ENCODE data around the gene NFATC1. TPM values are rescaled to one million over a fixed set of nuclear protein-coding genes. Genes with fewer than 3 reads are reported as not detected.
A peak's percentile ranks its signal among the peaks of the same experiment; 100 is the strongest.

Gene NFATC1
- total and polyA plus RNA-seq, 5 donors from 2014 or later = 13.1 to 64.7 (median 19.8) TPM

DNA sequence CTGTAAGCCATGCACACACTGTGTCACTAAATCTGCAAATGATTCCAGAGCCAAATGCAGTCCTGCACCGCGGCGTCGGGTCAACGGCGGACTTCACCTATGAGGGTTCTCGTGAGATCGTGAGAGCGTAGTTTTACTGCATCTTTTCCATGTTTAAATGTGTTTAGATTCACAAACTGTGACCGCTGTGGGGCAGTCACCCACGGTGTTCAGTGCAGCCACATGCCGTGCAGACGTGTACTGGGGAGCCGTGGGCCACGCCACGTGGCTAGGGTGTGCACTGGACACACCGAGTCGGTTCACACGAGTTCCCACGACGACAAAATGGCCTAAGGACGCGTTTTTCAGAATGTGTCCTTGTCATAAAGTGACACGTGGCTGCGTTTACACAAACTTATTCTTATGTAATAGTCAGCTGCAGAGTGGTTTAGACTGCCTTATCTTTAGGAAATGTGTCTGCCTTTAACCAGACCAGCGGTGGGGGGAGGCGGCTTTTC is 34.1 kb downstream of the NFATC1 start:
- ATAC-seq (ENCODE audit: low read depth in 2 of 2) = no peak

GRCh38 chr18:79432376-79433120 is 36.8 kb downstream of the NFATC1 start:
- Mint-ChIP-seq H3K4me1 (peaks cover 8 to 46% (median 15%) of the 10 kb centered on the region in 4 donors), H3K9me3 (no peaks in the 10 kb centered on the region), H3K4me3 (no peak overlapping the region), H3K36me3 (peaks cover 6% of the 10 kb centered on the region), H3K27ac (no peak overlapping the region), H3K27me3 (no peaks in the 10 kb centered on the region)
- no peak overlapping the region for H3K4me3 ChIP-seq (ENCODE audit: low read depth, low read length)
- H3K27me3 ChIP-seq (ENCODE audit: control insufficient read depth, insufficient read depth, low read length) = no peaks in the 10 kb centered on the region
- DNase-seq (no peak), ATAC-seq (ENCODE audit: low read depth in 2 of 2) (no peak)
- peaks cover 24% of the 10 kb centered on the region for H3K36me3 ChIP-seq (ENCODE audit: control insufficient read depth, insufficient read depth, low read length)
- H3K4me1 ChIP-seq (ENCODE audit: control insufficient read depth, insufficient read depth, low read length, poor library complexity, severe bottlenecking) = peaks cover 16% of the 10 kb centered on the region
- H3K27ac ChIP-seq (ENCODE audit: insufficient read depth, low read length, poor library complexity, severe bottlenecking) = no peak overlapping the region
- no peaks in the 10 kb centered on the region for H3K9me3 ChIP-seq (ENCODE audit: control insufficient read depth in 2 of 2, low read length in 2 of 2)

More for the DNA sequence above, 34.1 kb downstream of the NFATC1 start:
- Histone ChIP-seq H3K9me3 (ENCODE audit: control insufficient read depth in 2 of 2, low read length in 2 of 2) (no peaks in the 10 kb centered on the region), H3K27me3 (ENCODE audit: control insufficient read depth, insufficient read depth, low read length) (no peaks in the 10 kb centered on the region), H3K27ac (ENCODE audit: insufficient read depth, low read length, poor library complexity, severe bottlenecking) (no peak overlapping the region), H3K36me3 (ENCODE audit: control insufficient read depth, insufficient read depth, low read length) (peaks cover 23% of the 10 kb centered on the region), H3K4me1 (ENCODE audit: control insufficient read depth, insufficient read depth, low read length, poor library complexity, severe bottlenecking) (peaks cover 3% of the 10 kb centered on the region), H3K4me3 (ENCODE audit: low read depth, low read length) (no peak overlapping the region)
- H3K27ac Mint-ChIP-seq = peak overlapping the region in 1 of 3 donors; percentile 84
- H3K36me3 Mint-ChIP-seq = peaks cover 11% of the 10 kb centered on the region
- peak overlapping the region in 1 of 4 donors; percentile 6 for H3K4me3 Mint-ChIP-seq
- no peak for DNase-seq
- H3K27me3 Mint-ChIP-seq = no peaks in the 10 kb centered on the region
- peaks cover 8 to 47% (median 13%) of the 10 kb centered on the region in 4 donors for H3K4me1 Mint-ChIP-seq
- H3K9me3 Mint-ChIP-seq = no peaks in the 10 kb centered on the region

DNA sequence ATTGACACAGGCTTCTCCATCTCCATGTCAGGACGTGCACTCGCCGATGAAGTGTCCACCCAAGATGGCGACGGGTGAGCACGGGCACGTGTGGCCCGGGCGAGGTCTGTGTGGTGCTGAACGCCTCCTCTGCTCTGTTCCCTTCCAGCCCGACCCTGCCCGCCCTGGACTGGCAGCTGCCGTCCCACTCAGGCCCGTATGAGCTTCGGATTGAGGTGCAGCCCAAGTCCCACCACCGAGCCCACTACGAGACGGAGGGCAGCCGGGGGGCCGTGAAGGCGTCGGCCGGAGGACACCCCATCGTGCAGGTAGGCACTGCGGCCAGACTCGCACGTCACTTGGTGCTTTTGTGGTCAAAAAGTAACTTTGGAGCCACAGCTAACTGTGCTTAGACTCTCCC is 37.7 kb downstream of the NFATC1 start:
- H3K4me3 Mint-ChIP-seq = no peak overlapping the region
- H3K9me3 ChIP-seq (ENCODE audit: control insufficient read depth in 2 of 2, low read length in 2 of 2) = no peaks in the 10 kb centered on the region
- H3K27me3 ChIP-seq (ENCODE audit: control insufficient read depth, insufficient read depth, low read length) = no peaks in the 10 kb centered on the region
- H3K27ac Mint-ChIP-seq = no peak overlapping the region
- peaks cover 6% of the 10 kb centered on the region for H3K36me3 Mint-ChIP-seq
- H3K27me3 Mint-ChIP-seq = no peaks in the 10 kb centered on the region
- peaks cover 24% of the 10 kb centered on the region for H3K36me3 ChIP-seq (ENCODE audit: control insufficient read depth, insufficient read depth, low read length)
- no peak overlapping the region for H3K4me3 ChIP-seq (ENCODE audit: low read depth, low read length)
- H3K4me1 Mint-ChIP-seq = peaks cover 3 to 49% (median 14%) of the 10 kb centered on the region in 4 donors
- peaks cover 17% of the 10 kb centered on the region for H3K4me1 ChIP-seq (ENCODE audit: control insufficient read depth, insufficient read depth, low read length, poor library complexity, severe bottlenecking)
- ATAC-seq (ENCODE audit: low read depth in 2 of 2) = no peak
- H3K27ac ChIP-seq (ENCODE audit: insufficient read depth, low read length, poor library complexity, severe bottlenecking) = no peak overlapping the region
- H3K9me3 Mint-ChIP-seq = no peaks in the 10 kb centered on the region
- no peak for DNase-seq

GRCh38 chr18:79434607-79435401 is 39.1 kb downstream of the NFATC1 start:
- H3K4me1 Mint-ChIP-seq = peaks cover 0 to 53% (median 14%) of the 10 kb centered on the region in 4 donors

DNA sequence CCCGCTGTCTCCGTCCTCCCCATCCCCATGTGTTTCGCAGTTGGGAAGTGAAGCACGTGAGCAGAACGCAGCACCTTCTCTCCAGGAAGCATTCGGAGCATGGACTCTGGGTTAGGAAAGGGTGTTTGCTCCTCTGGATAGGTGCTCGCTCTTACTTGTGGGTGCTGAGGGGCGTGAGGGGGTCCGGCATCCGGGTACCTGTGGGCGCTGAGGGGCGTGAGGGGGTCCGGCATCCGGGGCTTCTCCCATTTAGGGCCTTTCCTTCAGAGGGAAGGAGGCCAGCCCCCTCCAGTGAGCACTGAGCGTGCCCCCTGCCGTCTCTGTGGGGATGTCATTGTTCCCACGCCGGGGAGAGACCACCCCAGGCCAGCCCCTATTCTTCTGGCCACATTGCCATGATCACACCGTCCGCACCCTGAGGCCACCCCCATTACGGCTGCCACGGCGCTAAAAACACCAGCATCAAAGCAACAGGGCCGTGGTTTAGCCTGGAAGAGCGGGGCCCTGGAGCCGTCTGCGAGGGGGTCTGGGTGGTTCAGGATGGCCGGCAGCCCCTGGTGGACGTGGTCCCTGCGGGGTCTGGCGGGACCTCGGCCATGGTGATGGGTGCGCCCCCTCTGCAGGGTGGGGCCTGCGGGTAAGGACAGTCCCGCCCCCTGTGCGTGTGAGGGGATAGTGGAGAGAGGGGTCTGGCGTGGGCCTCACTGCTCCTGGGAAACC is 41.0 kb downstream of the NFATC1 start:
- H3K9me3 ChIP-seq (ENCODE audit: control insufficient read depth in 2 of 2, low read length in 2 of 2) = no peaks in the 10 kb centered on the region
- H3K36me3 Mint-ChIP-seq = peaks cover 11% of the 10 kb centered on the region
- no peaks in the 10 kb centered on the region for H3K27me3 Mint-ChIP-seq
- H3K4me1 Mint-ChIP-seq = peaks cover 0 to 51% (median 13%) of the 10 kb centered on the region in 4 donors
- DNase-seq (no peak), ATAC-seq (ENCODE audit: low read depth in 2 of 2) (no peak)
- H3K27ac ChIP-seq (ENCODE audit: insufficient read depth, low read length, poor library complexity, severe bottlenecking) = no peak overlapping the region
- H3K27ac Mint-ChIP-seq = peak overlapping the region in 1 of 3 donors; percentile 43
- no peak overlapping the region for H3K4me3 ChIP-seq (ENCODE audit: low read depth, low read length)
- H3K4me3 Mint-ChIP-seq = peak overlapping the region in 1 of 4 donors; percentile 15
- H3K36me3 ChIP-seq (ENCODE audit: control insufficient read depth, insufficient read depth, low read length) = peaks cover 37% of the 10 kb centered on the region
- peaks cover 17% of the 10 kb centered on the region for H3K4me1 ChIP-seq (ENCODE audit: control insufficient read depth, insufficient read depth, low read length, poor library complexity, severe bottlenecking)
- H3K27me3 ChIP-seq (ENCODE audit: control insufficient read depth, insufficient read depth, low read length) = no peaks in the 10 kb centered on the region
- H3K9me3 Mint-ChIP-seq = no peaks in the 10 kb centered on the region

More at GRCh38 chr18:79434607-79435401, 39.1 kb downstream of the NFATC1 start:
- no peaks in the 10 kb centered on the region for H3K27me3 Mint-ChIP-seq
- Histone ChIP-seq H3K27me3 (ENCODE audit: control insufficient read depth, insufficient read depth, low read length) (no peaks in the 10 kb centered on the region), H3K9me3 (ENCODE audit: control insufficient read depth in 2 of 2, low read length in 2 of 2) (no peaks in the 10 kb centered on the region), H3K4me1 (ENCODE audit: control insufficient read depth, insufficient read depth, low read length, poor library complexity, severe bottlenecking) (peaks cover 17% of the 10 kb centered on the region), H3K27ac (ENCODE audit: insufficient read depth, low read length, poor library complexity, severe bottlenecking) (no peak overlapping the region), H3K36me3 (ENCODE audit: control insufficient read depth, insufficient read depth, low read length) (peaks cover 36% of the 10 kb centered on the region), H3K4me3 (ENCODE audit: low read depth, low read length) (no peak overlapping the region)
- H3K4me3 Mint-ChIP-seq = peak overlapping the region in 3 of 4 donors; percentile 21 to 55 (median 54)
- peak overlapping the region; percentile 59 to 82 (median 82) for H3K27ac Mint-ChIP-seq
- H3K36me3 Mint-ChIP-seq = peaks cover 10% of the 10 kb centered on the region
- DNase-seq (no peak), ATAC-seq (ENCODE audit: low read depth in 2 of 2) (no peak)
- no peaks in the 10 kb centered on the region for H3K9me3 Mint-ChIP-seq

DNA sequence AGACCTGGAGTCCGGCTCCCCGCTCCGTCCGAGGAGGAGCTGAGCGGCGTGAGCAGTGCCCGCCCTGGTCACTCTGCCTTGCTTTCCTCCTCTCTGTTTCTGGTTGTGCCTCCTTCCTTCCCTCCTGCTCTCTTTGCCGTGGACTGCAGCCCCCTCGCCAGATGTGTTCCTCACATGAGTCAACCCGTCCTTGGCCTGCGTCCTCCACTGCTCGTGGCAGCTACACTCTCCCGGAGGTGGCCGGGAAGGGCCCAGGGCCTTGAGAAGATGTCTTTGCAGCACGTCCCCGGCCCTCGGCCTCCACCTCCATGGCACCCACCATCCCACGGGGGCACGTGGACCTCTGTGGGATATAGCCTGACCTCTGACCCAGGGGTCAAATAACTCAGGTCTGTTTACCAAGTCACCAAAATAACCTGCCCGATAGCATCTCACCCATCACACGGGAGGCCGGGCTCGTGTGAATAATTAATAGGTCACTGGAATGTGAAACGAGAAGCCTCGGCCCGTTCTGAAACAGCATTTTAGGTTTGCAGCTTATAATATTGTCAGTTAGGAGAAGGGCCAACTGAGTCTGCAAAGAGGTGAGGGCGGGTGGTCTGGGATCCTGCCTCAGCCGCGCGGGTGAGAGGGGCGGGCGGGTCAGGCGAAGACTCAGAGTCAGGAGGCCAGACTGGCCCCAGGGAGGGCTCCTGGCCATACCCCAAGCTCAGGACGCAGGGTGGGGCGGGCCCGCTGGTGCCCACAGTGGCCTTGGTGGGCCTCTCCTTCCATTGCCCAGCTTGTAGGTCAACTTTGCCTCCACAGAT is 42.6 kb downstream of the NFATC1 start:
- H3K27me3 Mint-ChIP-seq = no peaks in the 10 kb centered on the region
- DNase-seq (no peak), ATAC-seq (ENCODE audit: low read depth in 2 of 2) (no peak)
- peak overlapping the region in 2 of 3 donors; percentile 46 to 82 for H3K27ac Mint-ChIP-seq
- no peaks in the 10 kb centered on the region for H3K27me3 ChIP-seq (ENCODE audit: control insufficient read depth, insufficient read depth, low read length)
- H3K36me3 ChIP-seq (ENCODE audit: control insufficient read depth, insufficient read depth, low read length) = peaks cover 33% of the 10 kb centered on the region
- no peaks in the 10 kb centered on the region for H3K9me3 ChIP-seq (ENCODE audit: control insufficient read depth in 2 of 2, low read length in 2 of 2)
- H3K4me1 ChIP-seq (ENCODE audit: control insufficient read depth, insufficient read depth, low read length, poor library complexity, severe bottlenecking) = peaks cover 17% of the 10 kb centered on the region
- H3K4me1 Mint-ChIP-seq = peaks cover 0 to 53% (median 13%) of the 10 kb centered on the region in 4 donors
- H3K36me3 Mint-ChIP-seq = peaks cover 11% of the 10 kb centered on the region
- no peaks in the 10 kb centered on the region for H3K9me3 Mint-ChIP-seq
- no peak overlapping the region for H3K4me3 ChIP-seq (ENCODE audit: low read depth, low read length)
- H3K27ac ChIP-seq (ENCODE audit: insufficient read depth, low read length, poor library complexity, severe bottlenecking) = no peak overlapping the region
- peak overlapping the region in 1 of 4 donors; percentile 74 for H3K4me3 Mint-ChIP-seq
